Stomach (tissue), 4 donors: Measurements from ENCODE around the gene DNAH11.

ENCODE experiments used
- EP300 ChIP-seq: sonication (generic); formaldehyde crosslinking; IDR thresholded peaks from one replicate; pipeline ENCODE4 v1.6.1; 2017; ENCODE audit warnings: antibody characterized with exemption
- POLR2AphosphoS5 ChIP-seq, 3 donors: sonication (generic); formaldehyde crosslinking; IDR thresholded peaks; one replicate each; pipeline ENCODE4 v1.6.1; 2016; ENCODE audit warnings: antibody characterized with exemption in 3 of 3
- TF ChIP-seq, protein P1 (sequence below), 7 experiments: fragments of 450-650 bp in 4 of 7; fragments of 200-600 bp in 3 of 7; sonication (generic) in 3 of 7; IDR thresholded peaks; one replicate each; pipeline ENCODE4 v1.5.1; 2016 to 2019; ENCODE audit warnings: antibody characterized with exemption in 7 of 7, control low read depth in 2 of 7, mild to moderate bottlenecking in 1 of 7

DNA sequence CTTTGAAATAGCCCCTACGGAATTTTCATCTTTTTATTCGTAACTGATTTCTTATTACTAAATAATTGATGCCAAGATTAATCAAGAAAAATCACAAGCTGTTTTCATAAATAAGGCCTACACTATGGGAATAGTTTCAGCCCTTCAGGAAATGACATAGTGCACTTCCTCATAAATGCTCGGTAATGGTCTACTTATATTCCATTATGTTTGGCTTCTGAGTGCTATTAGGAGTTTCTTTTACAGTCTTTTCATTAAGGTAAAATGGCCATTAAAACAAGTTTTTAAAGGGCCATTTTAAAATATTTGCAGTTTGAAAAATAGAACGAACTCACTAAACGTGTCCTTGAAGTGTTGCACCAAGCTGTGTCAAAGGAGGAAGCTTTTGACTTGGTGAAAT is 174.5 kb downstream of the DNAH11 start:
- TF ChIP-seq, protein P1, sequence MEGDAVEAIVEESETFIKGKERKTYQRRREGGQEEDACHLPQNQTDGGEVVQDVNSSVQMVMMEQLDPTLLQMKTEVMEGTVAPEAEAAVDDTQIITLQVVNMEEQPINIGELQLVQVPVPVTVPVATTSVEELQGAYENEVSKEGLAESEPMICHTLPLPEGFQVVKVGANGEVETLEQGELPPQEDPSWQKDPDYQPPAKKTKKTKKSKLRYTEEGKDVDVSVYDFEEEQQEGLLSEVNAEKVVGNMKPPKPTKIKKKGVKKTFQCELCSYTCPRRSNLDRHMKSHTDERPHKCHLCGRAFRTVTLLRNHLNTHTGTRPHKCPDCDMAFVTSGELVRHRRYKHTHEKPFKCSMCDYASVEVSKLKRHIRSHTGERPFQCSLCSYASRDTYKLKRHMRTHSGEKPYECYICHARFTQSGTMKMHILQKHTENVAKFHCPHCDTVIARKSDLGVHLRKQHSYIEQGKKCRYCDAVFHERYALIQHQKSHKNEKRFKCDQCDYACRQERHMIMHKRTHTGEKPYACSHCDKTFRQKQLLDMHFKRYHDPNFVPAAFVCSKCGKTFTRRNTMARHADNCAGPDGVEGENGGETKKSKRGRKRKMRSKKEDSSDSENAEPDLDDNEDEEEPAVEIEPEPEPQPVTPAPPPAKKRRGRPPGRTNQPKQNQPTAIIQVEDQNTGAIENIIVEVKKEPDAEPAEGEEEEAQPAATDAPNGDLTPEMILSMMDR (IDR thresholded peaks at IDR 0.05), result no peak
- TF ChIP-seq POLR2AphosphoS5 (IDR thresholded peaks at IDR 0.05), result no peak
- no peak for TF ChIP-seq EP300
